ENCODE results near the gene EHD1. TPM values are rescaled to one million over a fixed set of nuclear protein-coding genes. Genes with fewer than 3 reads are reported as not detected.

EHD1 gene
- total and polyA plus RNA-seq, 2 of the 8 experiments (the other 6 are each of a cell fraction or from before 2014, with no cell fraction given) = 31.5 to 42.9 TPM

DNA sequence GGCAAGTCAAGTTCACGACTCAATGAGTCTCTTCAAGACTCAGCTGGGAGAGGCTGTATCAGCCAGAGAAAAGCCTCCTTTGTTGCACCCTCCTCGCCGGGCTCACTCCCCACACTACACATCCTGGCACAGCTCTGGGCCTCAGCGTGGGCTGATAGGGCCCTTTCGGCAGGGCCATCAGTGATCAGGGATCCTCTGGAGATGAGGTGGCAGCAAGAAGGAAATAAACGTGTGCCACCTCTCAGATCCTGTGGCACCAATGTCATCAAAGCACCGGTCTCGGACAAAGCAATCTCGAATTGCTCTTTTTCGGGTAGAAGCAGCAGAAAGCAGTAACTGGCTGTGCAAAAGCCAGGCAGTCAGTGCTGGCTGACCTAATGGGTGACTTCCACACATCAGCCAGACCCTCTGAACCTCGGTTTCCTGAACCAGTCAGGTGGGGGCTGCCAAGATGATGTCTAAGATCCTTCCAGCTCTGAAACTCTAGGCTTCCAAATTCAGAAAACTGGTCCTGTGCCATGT, 2.1 kb downstream of the EHD1 start:
- Histone ChIP-seq H3K18ac (ENCODE audit: extremely low read depth, low read length) (no peak overlapping the region), H3K27me3 (replicated peaks in 1 of 4; ENCODE audit: control insufficient read depth in 3 of 4, extremely low read depth in 1 of 4, insufficient read depth in 3 of 4, low read length in 3 of 4) (peaks cover 0 to 6% (median 2%) of the 10 kb centered on the region in 4 experiments; a peak in 3 of 7 replicates), H2BK12ac (ENCODE audit: low read depth, low read length) (no peak overlapping the region), H2BK20ac (ENCODE audit: low read length) (no peak overlapping the region), H3K23me2 (ENCODE audit: low read depth, low read length) (peaks cover 16% of the 10 kb centered on the region), H3K36me3 (ENCODE audit: control insufficient read depth in 2 of 4, insufficient read depth in 4 of 4, low read length in 3 of 4) (no peaks in the 10 kb centered on the region; a peak in 1 of 8 replicates), H3K56ac (replicated peaks; ENCODE audit: insufficient read length, low read depth, low read length) (no peak overlapping the region), H3K4me3 (ENCODE audit: extremely low read depth in 1 of 4, insufficient read depth in 2 of 4, low read depth in 3 of 4, low read length in 4 of 4) (no peak overlapping the region), H2BK15ac (ENCODE audit: low read length) (no peak overlapping the region), H3K4me2 (ENCODE audit: insufficient read depth in 1 of 2, low read depth in 2 of 2, low read length in 2 of 2) (peak overlapping the region; percentile 75 to 99; a peak in 1 of 4 replicates), H2AK5ac (ENCODE audit: low read depth, low read length) (no peak overlapping the region), H3K79me2 (ENCODE audit: control insufficient read depth in 1 of 2, insufficient read depth in 2 of 2, low read length in 2 of 2) (no peaks in the 10 kb centered on the region), H4K91ac (replicated peaks; ENCODE audit: insufficient read length, low read length) (no peak overlapping the region), H3K4ac (replicated peaks; ENCODE audit: insufficient read length, low read depth, low read length) (no peak overlapping the region), H2BK5ac (ENCODE audit: low read depth, low read length) (no peak overlapping the region), H4K20me1 (replicated peaks in 1 of 2; ENCODE audit: control insufficient read depth in 1 of 2, insufficient read depth in 2 of 2, low read length in 2 of 2) (no peaks in the 10 kb centered on the region), H3K4me1 (replicated peaks in 1 of 4; ENCODE audit: control insufficient read depth in 3 of 4, insufficient read depth in 4 of 4, low read length in 3 of 4) (peaks cover 0 to 22% (median 11%) of the 10 kb centered on the region in 4 experiments; a peak in 6 of 7 replicates), H3K79me1 (ENCODE audit: low read depth, low read length) (no peaks in the 10 kb centered on the region), H2BK120ac (replicated peaks; ENCODE audit: low read depth, low read length) (no peak overlapping the region), H3K9me3 (ENCODE audit: insufficient read depth in 2 of 2, low read depth in 1 of 2, low read length in 1 of 2) (no peaks in the 10 kb centered on the region), H4K8ac (ENCODE audit: extremely low read depth, insufficient read depth, low read length) (no peak overlapping the region), H3K23ac (ENCODE audit: insufficient read length) (no peak overlapping the region), H4K5ac (ENCODE audit: insufficient read length, low read depth, low read length) (no peak overlapping the region), H2AFZ (ENCODE audit: low read length) (no peak overlapping the region), H3K9ac (replicated peaks in 1 of 4; ENCODE audit: extremely low read depth in 1 of 4, low read depth in 3 of 4, low read length in 3 of 4) (no peak overlapping the region; a peak in 1 of 7 replicates), H3K14ac (ENCODE audit: insufficient read length) (no peak overlapping the region), H3K27ac (ENCODE audit: low read depth, low read length) (no peak overlapping the region)
- TF ChIP-seq JUND (IDR thresholded peaks at IDR 0.05; ENCODE audit: low read length) (no peak), GABPA (IDR thresholded peaks at IDR 0.05; ENCODE audit: borderline replicate concordance, insufficient read depth, low read length) (no peak), KDM1A (IDR thresholded peaks at IDR 0.05; ENCODE audit: borderline replicate concordance, low read length) (no peak), RNF2 (IDR thresholded peaks at IDR 0.05; ENCODE audit: borderline replicate concordance, low read depth, low read length, missing control alignments, poor library complexity, severe bottlenecking) (no peak)
- TF ChIP-seq, protein P1, sequence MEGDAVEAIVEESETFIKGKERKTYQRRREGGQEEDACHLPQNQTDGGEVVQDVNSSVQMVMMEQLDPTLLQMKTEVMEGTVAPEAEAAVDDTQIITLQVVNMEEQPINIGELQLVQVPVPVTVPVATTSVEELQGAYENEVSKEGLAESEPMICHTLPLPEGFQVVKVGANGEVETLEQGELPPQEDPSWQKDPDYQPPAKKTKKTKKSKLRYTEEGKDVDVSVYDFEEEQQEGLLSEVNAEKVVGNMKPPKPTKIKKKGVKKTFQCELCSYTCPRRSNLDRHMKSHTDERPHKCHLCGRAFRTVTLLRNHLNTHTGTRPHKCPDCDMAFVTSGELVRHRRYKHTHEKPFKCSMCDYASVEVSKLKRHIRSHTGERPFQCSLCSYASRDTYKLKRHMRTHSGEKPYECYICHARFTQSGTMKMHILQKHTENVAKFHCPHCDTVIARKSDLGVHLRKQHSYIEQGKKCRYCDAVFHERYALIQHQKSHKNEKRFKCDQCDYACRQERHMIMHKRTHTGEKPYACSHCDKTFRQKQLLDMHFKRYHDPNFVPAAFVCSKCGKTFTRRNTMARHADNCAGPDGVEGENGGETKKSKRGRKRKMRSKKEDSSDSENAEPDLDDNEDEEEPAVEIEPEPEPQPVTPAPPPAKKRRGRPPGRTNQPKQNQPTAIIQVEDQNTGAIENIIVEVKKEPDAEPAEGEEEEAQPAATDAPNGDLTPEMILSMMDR (IDR thresholded peaks at IDR 0.05; ENCODE audit: control extremely low read depth in 1 of 3, insufficient read depth in 1 of 3, low read depth in 1 of 3, low read length in 3 of 3) = no peak
- ChIA-PET CTCF (ENCODE audit: partially characterized antibody) (interaction anchor here (0.7 to 32.2 kb wide), 3 partner anchors 16 to 39 kb away, joined by 3 to 1058 read pairs (median 118); partner anchors contain the start of gene CDC42BPG), POLR2A (ENCODE audit: partially characterized antibody) (interaction anchor here (1.1 to 24.6 kb wide), 3 partner anchors 12 to 140 kb away, joined by 3 to 408 read pairs (median 65); no protein-coding TSS in a partner anchor)
- no peak for DNase-seq (ENCODE audit: low read depth in 1 of 2, low spot score in 2 of 2)
- no peak for FAIRE-seq
- 88% methylated on average over 11 of the region's 11 CpGs; no CpG with 5 or more reads in 1 of the 2 experiments for WGBS, 2 experiments (ENCODE audit: extremely low coverage in 1 of 2, insufficient coverage in 1 of 2, insufficient read length in 1 of 2, insufficient replicate concordance in 2 of 2, low coverage in 1 of 2, low lambda C conversion rate in 2 of 2, missing lambda C conversion rate in 1 of 2)
